ENCODE results near the gene ZNF182. TPM values are rescaled to one million over a fixed set of nuclear protein-coding genes. Genes with fewer than 3 reads are reported as not detected.

ZNF182 gene
- total and polyA plus RNA-seq, 9 of the 15 experiments (the other 6 are each of a cell fraction or from before 2014, with no cell fraction given), result 0.59 to 5.0 (median 3.9) TPM

DNA sequence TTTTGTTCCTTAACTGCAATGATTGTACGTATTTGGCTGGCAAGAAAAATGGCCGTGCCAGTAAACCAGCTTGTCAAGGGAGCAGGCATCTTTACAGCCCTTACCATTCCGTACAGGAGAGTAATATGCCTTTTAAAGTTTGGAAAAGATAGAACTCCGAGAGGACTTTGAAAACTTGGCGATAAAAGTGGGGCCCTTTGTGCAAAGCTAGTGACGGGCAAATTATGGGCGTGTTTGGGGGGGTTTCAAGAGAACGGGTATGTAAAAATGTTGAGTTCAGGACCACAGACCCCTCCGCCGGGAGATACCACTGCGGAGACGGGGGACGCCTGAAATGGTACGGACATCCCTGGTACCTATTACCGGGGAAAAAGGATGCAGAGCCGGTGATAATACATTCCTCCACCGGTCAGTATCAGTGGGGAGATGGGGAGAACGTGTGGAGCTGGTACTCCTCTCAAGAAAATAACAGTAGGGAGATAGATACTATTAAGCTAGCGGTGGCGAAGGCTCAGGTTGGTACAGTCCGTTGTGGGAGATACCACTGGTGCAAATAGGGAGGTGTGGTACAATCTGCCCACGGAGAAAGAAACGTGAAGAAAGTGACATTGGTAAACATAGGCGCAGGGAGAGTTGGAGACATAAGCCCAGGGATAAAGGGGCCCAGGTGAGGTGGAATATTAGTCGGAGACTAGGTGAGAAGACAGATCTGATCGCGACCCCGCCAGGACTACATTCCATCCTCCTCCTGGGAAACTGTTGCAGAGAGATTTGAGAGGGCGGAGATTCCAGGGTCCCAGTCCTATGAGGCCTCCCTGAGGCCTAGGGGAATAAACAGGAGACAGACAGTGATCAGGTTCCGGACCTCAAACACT lies 17.5 kb upstream of the ZNF182 start (continued):
- TF ChIP-seq SNRNP70 (optimal IDR thresholded peaks at IDR 0.05; ENCODE audit: low read depth, low read length) (no peak), ZNF23 (CRISPR knock-in tag; IDR thresholded peaks at IDR 0.05) (no peak), NCOR1 (IDR thresholded peaks at IDR 0.05) (no peak), NONO (IDR thresholded peaks at IDR 0.05; ENCODE audit: low read depth in 2 of 2, low read length in 1 of 2) (peak in 1 of 2 experiments; percentile 97; a peak in 2 of 4 replicates), YY1 (IDR thresholded peaks at IDR 0.05; ENCODE audit: borderline replicate concordance in 1 of 3, control insufficient read depth in 1 of 3, extremely low read depth in 1 of 3, insufficient read depth in 3 of 3, insufficient read length in 1 of 3, insufficient replicate concordance in 2 of 3, low read depth in 1 of 3, low read length in 2 of 3) (peak; percentile 58 to 95 (median 88))
- TF ChIP-seq, protein P1, sequence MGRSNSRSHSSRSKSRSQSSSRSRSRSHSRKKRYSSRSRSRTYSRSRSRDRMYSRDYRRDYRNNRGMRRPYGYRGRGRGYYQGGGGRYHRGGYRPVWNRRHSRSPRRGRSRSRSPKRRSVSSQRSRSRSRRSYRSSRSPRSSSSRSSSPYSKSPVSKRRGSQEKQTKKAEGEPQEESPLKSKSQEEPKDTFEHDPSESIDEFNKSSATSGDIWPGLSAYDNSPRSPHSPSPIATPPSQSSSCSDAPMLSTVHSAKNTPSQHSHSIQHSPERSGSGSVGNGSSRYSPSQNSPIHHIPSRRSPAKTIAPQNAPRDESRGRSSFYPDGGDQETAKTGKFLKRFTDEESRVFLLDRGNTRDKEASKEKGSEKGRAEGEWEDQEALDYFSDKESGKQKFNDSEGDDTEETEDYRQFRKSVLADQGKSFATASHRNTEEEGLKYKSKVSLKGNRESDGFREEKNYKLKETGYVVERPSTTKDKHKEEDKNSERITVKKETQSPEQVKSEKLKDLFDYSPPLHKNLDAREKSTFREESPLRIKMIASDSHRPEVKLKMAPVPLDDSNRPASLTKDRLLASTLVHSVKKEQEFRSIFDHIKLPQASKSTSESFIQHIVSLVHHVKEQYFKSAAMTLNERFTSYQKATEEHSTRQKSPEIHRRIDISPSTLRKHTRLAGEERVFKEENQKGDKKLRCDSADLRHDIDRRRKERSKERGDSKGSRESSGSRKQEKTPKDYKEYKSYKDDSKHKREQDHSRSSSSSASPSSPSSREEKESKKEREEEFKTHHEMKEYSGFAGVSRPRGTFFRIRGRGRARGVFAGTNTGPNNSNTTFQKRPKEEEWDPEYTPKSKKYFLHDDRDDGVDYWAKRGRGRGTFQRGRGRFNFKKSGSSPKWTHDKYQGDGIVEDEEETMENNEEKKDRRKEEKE (IDR thresholded peaks at IDR 0.05; ENCODE audit: borderline replicate concordance in 1 of 2, control insufficient read depth in 1 of 2, low read depth in 2 of 2, low read length in 1 of 2), result peak in 1 of 2 experiments; percentile 89; a peak in 2 of 4 replicates
- TF ChIP-seq, protein P2, sequence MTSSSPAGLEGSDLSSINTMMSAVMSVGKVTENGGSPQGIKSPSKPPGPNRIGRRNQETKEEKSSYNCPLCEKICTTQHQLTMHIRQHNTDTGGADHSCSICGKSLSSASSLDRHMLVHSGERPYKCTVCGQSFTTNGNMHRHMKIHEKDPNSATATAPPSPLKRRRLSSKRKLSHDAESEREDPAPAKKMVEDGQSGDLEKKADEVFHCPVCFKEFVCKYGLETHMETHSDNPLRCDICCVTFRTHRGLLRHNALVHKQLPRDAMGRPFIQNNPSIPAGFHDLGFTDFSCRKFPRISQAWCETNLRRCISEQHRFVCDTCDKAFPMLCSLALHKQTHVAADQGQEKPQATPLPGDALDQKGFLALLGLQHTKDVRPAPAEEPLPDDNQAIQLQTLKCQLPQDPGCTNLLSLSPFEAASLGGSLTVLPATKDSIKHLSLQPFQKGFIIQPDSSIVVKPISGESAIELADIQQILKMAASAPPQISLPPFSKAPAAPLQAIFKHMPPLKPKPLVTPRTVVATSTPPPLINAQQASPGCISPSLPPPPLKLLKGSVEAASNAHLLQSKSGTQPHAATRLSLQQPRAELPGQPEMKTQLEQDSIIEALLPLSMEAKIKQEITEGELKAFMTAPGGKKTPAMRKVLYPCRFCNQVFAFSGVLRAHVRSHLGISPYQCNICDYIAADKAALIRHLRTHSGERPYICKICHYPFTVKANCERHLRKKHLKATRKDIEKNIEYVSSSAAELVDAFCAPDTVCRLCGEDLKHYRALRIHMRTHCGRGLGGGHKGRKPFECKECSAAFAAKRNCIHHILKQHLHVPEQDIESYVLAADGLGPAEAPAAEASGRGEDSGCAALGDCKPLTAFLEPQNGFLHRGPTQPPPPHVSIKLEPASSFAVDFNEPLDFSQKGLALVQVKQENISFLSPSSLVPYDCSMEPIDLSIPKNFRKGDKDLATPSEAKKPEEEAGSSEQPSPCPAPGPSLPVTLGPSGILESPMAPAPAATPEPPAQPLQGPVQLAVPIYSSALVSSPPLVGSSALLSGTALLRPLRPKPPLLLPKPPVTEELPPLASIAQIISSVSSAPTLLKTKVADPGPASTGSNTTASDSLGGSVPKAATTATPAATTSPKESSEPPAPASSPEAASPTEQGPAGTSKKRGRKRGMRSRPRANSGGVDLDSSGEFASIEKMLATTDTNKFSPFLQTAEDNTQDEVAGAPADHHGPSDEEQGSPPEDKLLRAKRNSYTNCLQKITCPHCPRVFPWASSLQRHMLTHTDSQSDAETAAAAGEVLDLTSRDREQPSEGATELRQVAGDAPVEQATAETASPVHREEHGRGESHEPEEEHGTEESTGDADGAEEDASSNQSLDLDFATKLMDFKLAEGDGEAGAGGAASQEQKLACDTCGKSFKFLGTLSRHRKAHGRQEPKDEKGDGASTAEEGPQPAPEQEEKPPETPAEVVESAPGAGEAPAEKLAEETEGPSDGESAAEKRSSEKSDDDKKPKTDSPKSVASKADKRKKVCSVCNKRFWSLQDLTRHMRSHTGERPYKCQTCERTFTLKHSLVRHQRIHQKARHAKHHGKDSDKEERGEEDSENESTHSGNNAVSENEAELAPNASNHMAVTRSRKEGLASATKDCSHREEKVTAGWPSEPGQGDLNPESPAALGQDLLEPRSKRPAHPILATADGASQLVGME (CRISPR knock-in tag; IDR thresholded peaks at IDR 0.05), result no peak
- TF ChIP-seq, protein P3, sequence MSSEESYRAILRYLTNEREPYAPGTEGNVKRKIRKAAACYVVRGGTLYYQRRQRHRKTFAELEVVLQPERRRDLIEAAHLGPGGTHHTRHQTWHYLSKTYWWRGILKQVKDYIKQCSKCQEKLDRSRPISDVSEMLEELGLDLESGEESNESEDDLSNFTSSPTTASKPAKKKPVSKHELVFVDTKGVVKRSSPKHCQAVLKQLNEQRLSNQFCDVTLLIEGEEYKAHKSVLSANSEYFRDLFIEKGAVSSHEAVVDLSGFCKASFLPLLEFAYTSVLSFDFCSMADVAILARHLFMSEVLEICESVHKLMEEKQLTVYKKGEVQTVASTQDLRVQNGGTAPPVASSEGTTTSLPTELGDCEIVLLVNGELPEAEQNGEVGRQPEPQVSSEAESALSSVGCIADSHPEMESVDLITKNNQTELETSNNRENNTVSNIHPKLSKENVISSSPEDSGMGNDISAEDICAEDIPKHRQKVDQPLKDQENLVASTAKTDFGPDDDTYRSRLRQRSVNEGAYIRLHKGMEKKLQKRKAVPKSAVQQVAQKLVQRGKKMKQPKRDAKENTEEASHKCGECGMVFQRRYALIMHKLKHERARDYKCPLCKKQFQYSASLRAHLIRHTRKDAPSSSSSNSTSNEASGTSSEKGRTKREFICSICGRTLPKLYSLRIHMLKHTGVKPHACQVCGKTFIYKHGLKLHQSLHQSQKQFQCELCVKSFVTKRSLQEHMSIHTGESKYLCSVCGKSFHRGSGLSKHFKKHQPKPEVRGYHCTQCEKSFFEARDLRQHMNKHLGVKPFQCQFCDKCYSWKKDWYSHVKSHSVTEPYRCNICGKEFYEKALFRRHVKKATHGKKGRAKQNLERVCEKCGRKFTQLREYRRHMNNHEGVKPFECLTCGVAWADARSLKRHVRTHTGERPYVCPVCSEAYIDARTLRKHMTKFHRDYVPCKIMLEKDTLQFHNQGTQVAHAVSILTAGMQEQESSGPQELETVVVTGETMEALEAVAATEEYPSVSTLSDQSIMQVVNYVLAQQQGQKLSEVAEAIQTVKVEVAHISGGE (CRISPR knock-in tag; IDR thresholded peaks at IDR 0.05), result no peak
- TF ChIP-seq, protein P4, sequence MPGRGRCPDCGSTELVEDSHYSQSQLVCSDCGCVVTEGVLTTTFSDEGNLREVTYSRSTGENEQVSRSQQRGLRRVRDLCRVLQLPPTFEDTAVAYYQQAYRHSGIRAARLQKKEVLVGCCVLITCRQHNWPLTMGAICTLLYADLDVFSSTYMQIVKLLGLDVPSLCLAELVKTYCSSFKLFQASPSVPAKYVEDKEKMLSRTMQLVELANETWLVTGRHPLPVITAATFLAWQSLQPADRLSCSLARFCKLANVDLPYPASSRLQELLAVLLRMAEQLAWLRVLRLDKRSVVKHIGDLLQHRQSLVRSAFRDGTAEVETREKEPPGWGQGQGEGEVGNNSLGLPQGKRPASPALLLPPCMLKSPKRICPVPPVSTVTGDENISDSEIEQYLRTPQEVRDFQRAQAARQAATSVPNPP (IDR thresholded peaks at IDR 0.05; ENCODE audit: borderline replicate concordance, insufficient read depth, insufficient read length), result no peak

Measured in K562 (cell line).